Fibroblast of pulmonary artery (primary cell): ENCODE measurements around the gene SREBF1.

Experiments
- DNase-seq: peaks from one replicate; pipeline ENCODE4 v3.0.0-alpha.2; 2010; ENCODE audit warnings: low read depth
- H3K4me3 ChIP-seq: replicated peaks from 2 replicates; pipeline ENCODE4 v1.5.1; 2011; ENCODE audit warnings: low read depth, mild to moderate bottlenecking, control low read depth, low read length, moderate library complexity
- CTCF ChIP-seq: IDR thresholded peaks from 2 replicates; pipeline ENCODE4 v1.5.1; 2011; ENCODE audit warnings: mild to moderate bottlenecking, control low read depth, low read length, inconsistent platforms; ENCODE audit errors: missing control alignments

Gene SREBF1

GRCh38 chr17:17842111-17842876 lies 5.5 kb upstream of the SREBF1 start:
- no peak for TF ChIP-seq CTCF
- H3K4me3 ChIP-seq, result no peak overlapping the region
- DNase-seq, result no peak

GRCh38 chr17:17841601-17842025 lies 4.8 kb upstream of the SREBF1 start:
- TF ChIP-seq CTCF, result no peak
- H3K4me3 ChIP-seq, result no peak overlapping the region
- DNase-seq, result no peak

GRCh38 chr17:17840751-17841591 lies 4.2 kb upstream of the SREBF1 start:
- no peak for TF ChIP-seq CTCF
- peak overlapping the region; percentile 47 for H3K4me3 ChIP-seq
- DNase-seq, result peak; percentile 66

- no peak for TF ChIP-seq CTCF
- DNase-seq, result peak; percentile 87
- peak overlapping the region; percentile 47 for H3K4me3 ChIP-seq
Observed at GRCh38 chr17:17839791-17840707, 3.3 kb upstream of the SREBF1 start.

- no peak overlapping the region for H3K4me3 ChIP-seq
- no peak for TF ChIP-seq CTCF
- DNase-seq, result peak; percentile 46
Observed at GRCh38 chr17:17837966-17838962, 1.5 kb upstream of the SREBF1 start.
